Measurements from ENCODE around the gene ARHGAP6.

GRCh38 chrX:11530621-11531020 lies 135.1 kb downstream of the ARHGAP6 start:
- TF ChIP-seq CTCF (IDR thresholded peaks at IDR 0.05) (no peak), POLR2A (IDR thresholded peaks at IDR 0.05) (no peak)

Data from uterus (tissue), 2 donors.